H9 (cell line): ENCODE results near the gene TMEM181. TPM values are rescaled to one million over a fixed set of nuclear protein-coding genes. Genes with fewer than 3 reads are reported as not detected.

Experiments used
- DNase-seq: peaks from one replicate; pipeline ENCODE4 v3.0.0-alpha.2; 2017
- H2AFZ ChIP-seq: one replicate; pipeline ENCODE4 v1.6.1; 2013; ENCODE audit warnings: mild to moderate bottlenecking, low read length, control low read depth, moderate library complexity
- H2AK5ac ChIP-seq: 2 replicates; pipeline ENCODE4 v1.6.1; 2013; ENCODE audit warnings: low read length, control low read depth, mixed read lengths; ENCODE audit not compliant: insufficient read length
- H2BK120ac ChIP-seq: one replicate; pipeline ENCODE4 v1.6.1; 2013; ENCODE audit warnings: low read depth, mild to moderate bottlenecking, low read length, control low read depth, inconsistent platforms; ENCODE audit not compliant: poor library complexity, severe bottlenecking
- H2BK12ac ChIP-seq: 2 replicates; pipeline ENCODE4 v1.6.1; 2013; ENCODE audit warnings: low read length, control low read depth, mixed read lengths, low read depth; ENCODE audit not compliant: insufficient read length
- H2BK15ac ChIP-seq: 2 replicates; pipeline ENCODE4 v1.6.1; 2013; ENCODE audit warnings: low read depth, low read length, control low read depth
- H2BK20ac ChIP-seq: one replicate; pipeline ENCODE4 v1.6.1; 2013; ENCODE audit warnings: low read depth, mild to moderate bottlenecking, low read length, control low read depth, inconsistent platforms; ENCODE audit not compliant: poor library complexity, severe bottlenecking
- H2BK5ac ChIP-seq: 2 replicates; pipeline ENCODE4 v1.6.1; 2013; ENCODE audit warnings: low read length, control low read depth, mixed read lengths; ENCODE audit not compliant: insufficient read length
- H3K14ac ChIP-seq: 2 replicates; pipeline ENCODE4 v1.6.1; 2013; ENCODE audit warnings: low read length, control low read depth; ENCODE audit not compliant: insufficient read depth
- H3K18ac ChIP-seq: 2 replicates; pipeline ENCODE4 v1.6.1; 2013; ENCODE audit warnings: low read depth, mild to moderate bottlenecking, mixed read lengths, low read length, control low read depth; ENCODE audit not compliant: insufficient read length
- H3K23ac ChIP-seq: 2 replicates; pipeline ENCODE4 v1.6.1; 2013; ENCODE audit warnings: low read length, control low read depth, mixed read lengths, low read depth; ENCODE audit not compliant: insufficient read length
- H3K23me2 ChIP-seq: 2 replicates; pipeline ENCODE4 v1.6.1; 2013; ENCODE audit warnings: low read depth, mild to moderate bottlenecking, mixed read lengths, low read length, control low read depth; ENCODE audit not compliant: insufficient read length, poor library complexity, severe bottlenecking
- H3K27ac ChIP-seq: 2 replicates; pipeline ENCODE4 v1.5.1; 2013; ENCODE audit warnings: low read length, control low read depth, mixed read lengths, low read depth; ENCODE audit not compliant: insufficient read length
- H3K27me3 ChIP-seq: 2 replicates; pipeline ENCODE4 v1.6.1; 2013; ENCODE audit warnings: low read length, control low read depth, inconsistent platforms; ENCODE audit not compliant: insufficient read depth
- H3K4ac ChIP-seq: 2 replicates; pipeline ENCODE4 v1.6.1; 2013; ENCODE audit warnings: low read depth, mild to moderate bottlenecking, control low read depth, inconsistent platforms, low read length, moderate library complexity
- H3K4me1 ChIP-seq: 2 replicates; pipeline ENCODE4 v1.6.1; 2013; ENCODE audit warnings: low read length, control low read depth, inconsistent platforms; ENCODE audit not compliant: insufficient read depth
- H3K4me2 ChIP-seq: 2 replicates; pipeline ENCODE4 v1.6.1; 2013; ENCODE audit warnings: low read length, control low read depth, mixed read lengths; ENCODE audit not compliant: insufficient read length, insufficient read depth
- H3K56ac ChIP-seq: 2 replicates; pipeline ENCODE4 v1.6.1; 2013; ENCODE audit warnings: low read depth, mild to moderate bottlenecking, mixed read lengths, low read length, control low read depth; ENCODE audit not compliant: insufficient read length
- H3K79me1 ChIP-seq: 2 replicates; pipeline ENCODE4 v1.6.1; 2013; ENCODE audit warnings: low read depth, mild to moderate bottlenecking, moderate library complexity, low read length, control low read depth, inconsistent platforms; ENCODE audit not compliant: insufficient read depth, poor library complexity, severe bottlenecking
- H3K79me2 ChIP-seq: 2 replicates; pipeline ENCODE4 v1.6.1; 2013; ENCODE audit warnings: low read length, control low read depth, inconsistent platforms; ENCODE audit not compliant: insufficient read depth
- H3K9ac ChIP-seq: 2 replicates; pipeline ENCODE4 v1.6.1; 2013; ENCODE audit warnings: low read length, control low read depth, mixed read lengths; ENCODE audit not compliant: insufficient read length; ENCODE audit errors: extremely low read depth
- H3K9me3 ChIP-seq: one replicate; pipeline ENCODE4 v1.6.1; 2013; ENCODE audit warnings: low read depth, low read length, inconsistent platforms; ENCODE audit not compliant: control insufficient read depth
- H3T11ph ChIP-seq: one replicate; pipeline ENCODE4 v1.6.1; 2013; ENCODE audit warnings: mild to moderate bottlenecking, low read length, control low read depth, inconsistent platforms
- H4K20me1 ChIP-seq: one replicate; pipeline ENCODE4 v1.6.1; 2013; ENCODE audit not compliant: control insufficient read depth, insufficient read length, insufficient read depth
- H4K5ac ChIP-seq: 2 replicates; pipeline ENCODE4 v1.6.1; 2013; ENCODE audit warnings: low read depth, mild to moderate bottlenecking, mixed read lengths, low read length, control low read depth; ENCODE audit not compliant: insufficient read length
- H4K8ac ChIP-seq: replicated peaks from 2 replicates; pipeline ENCODE4 v1.6.1; 2013; ENCODE audit warnings: low read length, control low read depth, mixed read lengths, low read depth; ENCODE audit not compliant: insufficient read length
- H4K91ac ChIP-seq: 2 replicates; pipeline ENCODE4 v1.6.1; 2013; ENCODE audit warnings: low read depth, mild to moderate bottlenecking, moderate library complexity, mixed read lengths, low read length, control low read depth; ENCODE audit not compliant: insufficient read length
- H3K27ac Mint-ChIP-seq, 3 experiments: 2 replicates in 2 of 3; 3 replicates in 1 of 3; pipeline ENCODE4 v1.8.0; 2020 to 2021; ENCODE audit warnings: mixed read lengths in 3 of 3, mild to moderate bottlenecking in 1 of 3, moderate library complexity in 1 of 3
- H3K27me3 Mint-ChIP-seq: 2 replicates; pipeline ENCODE4 v1.8.0; 2021; ENCODE audit warnings: low read depth, mild to moderate bottlenecking, moderate library complexity, mixed read lengths
- H3K36me3 Mint-ChIP-seq, 3 experiments: 2 replicates in 2 of 3; 3 replicates in 1 of 3; pipeline ENCODE4 v1.8.0; 2020 to 2021; ENCODE audit warnings: low read depth in 3 of 3, mixed read lengths in 3 of 3; ENCODE audit not compliant: insufficient read depth in 1 of 3
- H3K4me1 Mint-ChIP-seq, 2 experiments: 2 replicates each; pipeline ENCODE4 v1.8.0; 2020; ENCODE audit warnings: mixed read lengths in 2 of 2
- H3K4me3 Mint-ChIP-seq, 2 experiments: 2 replicates in 1 of 2; 3 replicates in 1 of 2; pipeline ENCODE4 v1.8.0; 2020 to 2021; ENCODE audit warnings: mild to moderate bottlenecking in 2 of 2, mixed read lengths in 2 of 2, moderate library complexity in 1 of 2
- H3K9me3 Mint-ChIP-seq, 2 experiments: 2 replicates in 1 of 2; 3 replicates in 1 of 2; pipeline ENCODE4 v1.8.0; 2020; ENCODE audit warnings: mild to moderate bottlenecking in 2 of 2, mixed read lengths in 2 of 2, moderate library complexity in 1 of 2
- WGBS: extraction: QIAGEN DNeasy Blood & Tissue Kit; methylation state at CpG from one replicate; pipeline ENCODE4 v1.1.7; 2013; ENCODE audit warnings: missing lambda C conversion rate, low lambda C conversion rate, mixed read lengths; ENCODE audit not compliant: insufficient read length; ENCODE audit errors: extremely low coverage; 5-methylcytosine and 5-hydroxymethylcytosine counted together
- total RNA-seq: library from RNA; stranded (reverse); gene quantifications from 2 replicates; pipeline ENCODE4 v1.2.1, GENCODE V29; 2021
- TF ChIP-seq, protein P1 (sequence below): fragments of 200-600 bp; sonication (generic); conservative IDR thresholded peaks from 3 replicates; pipeline ENCODE4 v1.8.0; 2021; ENCODE audit warnings: antibody characterized with exemption, mild to moderate bottlenecking

TMEM181 gene
- total RNA-seq, 1 experiment from 2014 or later, result 24.4 TPM

DNA sequence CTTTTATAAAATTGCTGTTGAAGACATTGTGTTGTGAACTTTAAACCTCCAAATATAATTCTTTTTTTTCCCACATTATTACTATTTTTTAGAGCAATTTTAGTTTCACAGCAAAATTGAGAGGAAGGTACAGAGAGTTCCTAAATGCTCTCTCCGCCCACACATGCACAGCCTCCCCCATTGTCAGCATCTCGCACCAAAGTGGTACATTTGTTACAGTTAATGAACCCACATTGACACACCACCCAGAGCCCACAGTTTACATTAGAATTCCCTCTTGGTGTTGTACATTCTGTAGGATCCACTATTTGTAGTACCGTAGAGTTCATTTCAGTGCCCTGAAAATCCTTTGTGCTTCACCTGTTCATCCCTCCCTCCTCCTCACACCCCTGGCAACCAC is 33.8 kb downstream of the TMEM181 start:
- H3T11ph ChIP-seq, result no peak overlapping the region
- no peak overlapping the region for H3K4me3 Mint-ChIP-seq
- H3K23ac ChIP-seq, result no peak overlapping the region
- H3K4me1 Mint-ChIP-seq, result no peaks in the 10 kb centered on the region
- no peak overlapping the region for H3K9ac ChIP-seq
- H3K9me3 ChIP-seq, result no peaks in the 10 kb centered on the region
- H3K27me3 Mint-ChIP-seq, result no peaks in the 10 kb centered on the region
- H3K27ac ChIP-seq, result no peak overlapping the region
- H2BK12ac ChIP-seq, result no peak overlapping the region
- H2AFZ ChIP-seq, result no peak overlapping the region
- no peaks in the 10 kb centered on the region for H3K79me2 ChIP-seq
- H3K14ac ChIP-seq, result no peak overlapping the region
- H3K27ac Mint-ChIP-seq, result peak overlapping the region in 1 of 3 experiments; percentile 78; a peak in 2 of 7 replicates
- no CpG with 5 or more reads among the region's 3 CpGs for WGBS
- H3K79me1 ChIP-seq, result no peaks in the 10 kb centered on the region
- no peak for DNase-seq
- H2BK20ac ChIP-seq, result no peak overlapping the region
- H3K27me3 ChIP-seq, result no peaks in the 10 kb centered on the region
- no peak overlapping the region for H3K56ac ChIP-seq
- H4K8ac ChIP-seq, result no peak overlapping the region
- H3K4ac ChIP-seq, result no peak overlapping the region
- no peak overlapping the region for H3K4me2 ChIP-seq
- H3K9me3 Mint-ChIP-seq, result no peaks in the 10 kb centered on the region
- TF ChIP-seq, protein P1, sequence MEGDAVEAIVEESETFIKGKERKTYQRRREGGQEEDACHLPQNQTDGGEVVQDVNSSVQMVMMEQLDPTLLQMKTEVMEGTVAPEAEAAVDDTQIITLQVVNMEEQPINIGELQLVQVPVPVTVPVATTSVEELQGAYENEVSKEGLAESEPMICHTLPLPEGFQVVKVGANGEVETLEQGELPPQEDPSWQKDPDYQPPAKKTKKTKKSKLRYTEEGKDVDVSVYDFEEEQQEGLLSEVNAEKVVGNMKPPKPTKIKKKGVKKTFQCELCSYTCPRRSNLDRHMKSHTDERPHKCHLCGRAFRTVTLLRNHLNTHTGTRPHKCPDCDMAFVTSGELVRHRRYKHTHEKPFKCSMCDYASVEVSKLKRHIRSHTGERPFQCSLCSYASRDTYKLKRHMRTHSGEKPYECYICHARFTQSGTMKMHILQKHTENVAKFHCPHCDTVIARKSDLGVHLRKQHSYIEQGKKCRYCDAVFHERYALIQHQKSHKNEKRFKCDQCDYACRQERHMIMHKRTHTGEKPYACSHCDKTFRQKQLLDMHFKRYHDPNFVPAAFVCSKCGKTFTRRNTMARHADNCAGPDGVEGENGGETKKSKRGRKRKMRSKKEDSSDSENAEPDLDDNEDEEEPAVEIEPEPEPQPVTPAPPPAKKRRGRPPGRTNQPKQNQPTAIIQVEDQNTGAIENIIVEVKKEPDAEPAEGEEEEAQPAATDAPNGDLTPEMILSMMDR, result no peak
- H3K18ac ChIP-seq, result no peak overlapping the region
- no peak overlapping the region for H2BK5ac ChIP-seq
- no peaks in the 10 kb centered on the region for H3K4me1 ChIP-seq
- no peaks in the 10 kb centered on the region for H4K20me1 ChIP-seq
- H4K91ac ChIP-seq, result no peak overlapping the region
- no peaks in the 10 kb centered on the region for H3K23me2 ChIP-seq
- no peak overlapping the region for H2BK15ac ChIP-seq
- H2BK120ac ChIP-seq, result no peak overlapping the region
- H4K5ac ChIP-seq, result no peak overlapping the region
- peaks cover 23 to 87% (median 79%) of the 10 kb centered on the region in 3 experiments for H3K36me3 Mint-ChIP-seq
- H2AK5ac ChIP-seq, result no peak overlapping the region
